Lung (tissue), 12 donors: Measurements from ENCODE around the gene C6orf132. TPM values are rescaled to one million over a fixed set of nuclear protein-coding genes. Genes with fewer than 3 reads are reported as not detected.
A peak's percentile ranks its signal among the peaks of the same experiment; 100 is the strongest.

Experiments used
- ATAC-seq: fragments of 200-7000 bp; cut with Tn5 transposase; one replicate; pipeline ENCODE4 v1.9.1; 2020; ENCODE audit warnings: moderate number of reproducible peaks; ENCODE audit not compliant: insufficient read depth, low FRiP score
- DNase-seq, 3 donors: peaks; one replicate each; pipeline ENCODE4 v3.0.0-alpha.2; 2013 to 2017
- H3K27ac ChIP-seq, 2 donors: one replicate each; pipeline ENCODE4 v1.5.1; 2013; ENCODE audit warnings: mild to moderate bottlenecking in 2 of 2, moderate library complexity in 2 of 2, control low read depth in 1 of 2, inconsistent platforms in 1 of 2, low read depth in 1 of 2, low read length in 1 of 2
- H3K27me3 ChIP-seq, 3 donors: one replicate each; pipeline ENCODE4 v1.5.1; 2013; ENCODE audit warnings: low read length in 2 of 3; ENCODE audit not compliant: control insufficient read depth in 3 of 3, insufficient read depth in 3 of 3
- H3K36me3 ChIP-seq, 4 donors: one replicate each; pipeline ENCODE4 v1.5.1; 2013; ENCODE audit warnings: low read length in 4 of 4, mild to moderate bottlenecking in 1 of 4, moderate library complexity in 1 of 4; ENCODE audit not compliant: control insufficient read depth in 4 of 4, insufficient read depth in 4 of 4
- H3K4me1 ChIP-seq, 5 donors: one replicate each; pipeline ENCODE4 v1.5.1; 2013; ENCODE audit warnings: low read length in 5 of 5, mild to moderate bottlenecking in 2 of 5, moderate library complexity in 1 of 5; ENCODE audit not compliant: control insufficient read depth in 5 of 5, insufficient read depth in 5 of 5
- H3K4me3 ChIP-seq: one replicate; pipeline ENCODE4 v1.5.1; 2013; ENCODE audit warnings: mild to moderate bottlenecking, control low read depth, moderate library complexity
- H3K9ac ChIP-seq, 2 donors: one replicate each; pipeline ENCODE4 v1.5.1; 2013; ENCODE audit warnings: low read length in 2 of 2, control low read depth in 1 of 2; ENCODE audit not compliant: insufficient read depth in 1 of 2
- H3K9me3 ChIP-seq, 4 donors: one replicate each; pipeline ENCODE4 v1.5.1; 2013; ENCODE audit warnings: low read length in 3 of 4, mild to moderate bottlenecking in 1 of 4, moderate library complexity in 1 of 4; ENCODE audit not compliant: control insufficient read depth in 4 of 4, insufficient read depth in 3 of 4
- CTCF ChIP-seq: IDR thresholded peaks from 2 replicates; pipeline ENCODE4 v1.5.1; 2012; ENCODE audit warnings: mild to moderate bottlenecking; ENCODE audit errors: control extremely low read depth, extremely low read depth
- WGBS, 2 donors: extraction: QIAGEN DNeasy Blood & Tissue Kit; methylation state at CpG; one replicate each; pipeline ENCODE4 v1.1.7; 2013; 5-methylcytosine and 5-hydroxymethylcytosine counted together
- polyA plus RNA-seq, 2 donors: library from polyadenylated mRNA; stranded (reverse); fragments of 200-250 nt; gene quantifications; one replicate each; pipeline ENCODE4 v1.2.1, GENCODE V29; 2013
- total RNA-seq, 2 donors: library from RNA; depleted of rRNA in 1 of 2; stranded (reverse); fragments of >200 nt in 1 of 2; gene quantifications; one replicate each; pipeline ENCODE4 v1.2.1, GENCODE V29; 2014 to 2021
- donor health status: control.
- donor health status: control.
- donor health status: Bipolar disorder and iron deficiency.
- donor health status: healthy.
- donor health status: DM: yes; HTN: yes; CAD: no.

Gene C6orf132
- total and polyA plus RNA-seq, 4 donors: 5.9 to 33.1 (median 18.7) TPM

DNA sequence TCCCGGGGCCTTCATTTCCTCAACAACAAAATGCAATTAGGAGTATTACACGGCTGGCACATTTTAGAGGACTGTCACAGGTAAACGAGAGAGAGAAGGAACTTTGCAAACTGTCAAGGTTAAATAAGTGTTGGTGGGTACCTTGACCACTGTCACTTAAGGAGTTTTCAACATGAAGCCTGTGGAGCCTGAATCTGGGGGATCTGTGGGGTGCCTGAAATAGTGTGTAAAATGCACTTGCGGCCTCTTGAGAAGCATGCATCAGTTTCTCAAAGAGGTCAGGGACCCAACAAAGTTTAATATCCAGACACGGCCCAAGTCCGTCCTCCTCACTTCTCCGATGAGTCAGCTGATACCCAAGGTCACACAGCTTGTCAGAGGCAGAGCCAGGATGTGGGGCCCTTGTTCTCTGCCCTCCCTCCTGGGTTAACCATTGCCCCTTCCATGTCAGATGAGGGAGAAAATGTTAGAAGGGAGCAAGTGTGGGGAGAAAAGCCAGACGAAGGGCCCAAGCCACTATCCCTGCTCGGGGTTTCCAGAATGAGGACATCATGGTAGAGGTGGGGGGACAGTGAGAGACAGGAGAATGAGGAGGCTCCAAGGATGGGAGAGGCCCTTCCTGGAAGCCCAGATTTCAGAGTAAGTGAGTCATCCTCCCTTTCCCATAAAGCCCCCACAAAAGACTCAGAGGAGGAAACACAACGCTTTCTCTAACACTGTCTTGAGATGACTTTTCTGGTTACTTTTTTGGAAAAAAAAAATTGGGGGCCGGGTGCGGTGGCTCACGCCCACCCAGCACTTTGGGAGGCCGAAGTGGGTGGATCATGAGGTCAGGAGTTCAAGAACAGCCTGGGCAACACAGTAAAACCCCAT lies 42.2 kb downstream of the C6orf132 start:
- Histone ChIP-seq H3K27me3 (no peaks in the 10 kb centered on the region), H3K36me3 (no peaks in the 10 kb centered on the region), H3K4me1 (peaks cover 0 to 18% (median 4%) of the 10 kb centered on the region in 5 donors), H3K27ac (peak overlapping the region; percentile 8 to 34), H3K4me3 (no peak overlapping the region), H3K9me3 (no peaks in the 10 kb centered on the region), H3K9ac (no peak overlapping the region)
- DNase-seq (no peak), ATAC-seq (no peak)
- TF ChIP-seq CTCF: no peak
- 67 to 81% methylated on average over 14 of the region's 14 CpGs for WGBS, 2 donors

GRCh38 chr6:42099340-42100028 lies 42.9 kb downstream of the C6orf132 start:
- ATAC-seq (peak; percentile 78), DNase-seq (no peak)
- peaks cover 0 to 16% (median 4%) of the 10 kb centered on the region in 5 donors for H3K4me1 ChIP-seq
- 52 to 78% methylated on average over 13 of the region's 13 CpGs for WGBS, 2 donors
- no peaks in the 10 kb centered on the region for H3K9me3 ChIP-seq
- no peak for TF ChIP-seq CTCF
- H3K27ac ChIP-seq: peak overlapping the region; percentile 34 to 89
- H3K4me3 ChIP-seq: no peak overlapping the region
- H3K27me3 ChIP-seq: no peaks in the 10 kb centered on the region
- no peak overlapping the region for H3K9ac ChIP-seq
- H3K36me3 ChIP-seq: no peaks in the 10 kb centered on the region

- TF ChIP-seq CTCF: no peak
- H3K9ac ChIP-seq: no peak overlapping the region
- H3K9me3 ChIP-seq: no peaks in the 10 kb centered on the region
- H3K27ac ChIP-seq: no peak overlapping the region
- H3K27me3 ChIP-seq: no peaks in the 10 kb centered on the region
- ATAC-seq (no peak), DNase-seq (no peak)
- no peak overlapping the region for H3K4me3 ChIP-seq
- peaks cover 0 to 9% (median 0%) of the 10 kb centered on the region in 5 donors for H3K4me1 ChIP-seq
- 72 to 80% methylated on average over 10 of the region's 10 CpGs for WGBS, 2 donors
- H3K36me3 ChIP-seq: no peaks in the 10 kb centered on the region
These were observed 46.5 kb downstream of the C6orf132 start for GRCh38 chr6:42095776-42096541.
